CD4-positive, alpha-beta T cell treated with Interleukin-10 for 1 hour (primary cell): ENCODE results near the gene SLC25A6.
A peak's percentile ranks its signal among the peaks of the same experiment; 100 is the strongest.
"Not testable (repeated sequence)": the region's sequence is repeated elsewhere in the genome, so short reads cannot be mapped to it uniquely, and the experiment has no call there.

ENCODE experiments used
- DNase-seq: peaks from one replicate; pipeline ENCODE4 v3.0.0-alpha.2; 2020

SLC25A6 gene

DNA sequence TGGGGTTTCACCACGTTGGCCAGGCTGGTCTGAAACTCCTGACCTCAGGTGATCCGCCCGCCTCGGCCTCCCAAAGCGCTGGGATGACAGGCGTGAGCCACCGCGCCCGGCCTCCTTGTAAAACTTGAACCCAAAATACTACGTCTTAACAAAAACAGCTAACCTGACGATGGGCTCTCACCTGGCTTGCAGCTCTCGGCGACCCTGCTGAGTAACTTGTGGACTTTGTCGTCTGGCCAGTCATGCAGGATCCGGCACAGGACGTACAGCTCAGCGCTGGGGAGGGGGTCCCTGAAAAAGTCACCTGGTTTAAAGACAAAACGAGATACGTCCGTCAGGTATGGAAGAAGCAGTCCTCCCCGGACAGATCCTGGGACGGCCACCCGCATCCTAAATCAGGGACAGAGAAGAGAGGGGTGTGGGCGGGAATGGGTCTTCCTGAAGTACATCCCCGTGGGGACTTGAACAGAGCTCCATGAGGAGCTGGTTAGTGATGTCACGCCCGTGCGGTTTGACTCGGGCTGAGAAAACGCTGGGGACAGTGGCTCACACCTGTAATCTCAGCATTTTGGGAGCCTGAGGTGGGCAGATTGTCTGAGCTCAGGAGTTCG, 20.7 kb upstream of the SLC25A6 start:
- DNase-seq: no peak

DNA sequence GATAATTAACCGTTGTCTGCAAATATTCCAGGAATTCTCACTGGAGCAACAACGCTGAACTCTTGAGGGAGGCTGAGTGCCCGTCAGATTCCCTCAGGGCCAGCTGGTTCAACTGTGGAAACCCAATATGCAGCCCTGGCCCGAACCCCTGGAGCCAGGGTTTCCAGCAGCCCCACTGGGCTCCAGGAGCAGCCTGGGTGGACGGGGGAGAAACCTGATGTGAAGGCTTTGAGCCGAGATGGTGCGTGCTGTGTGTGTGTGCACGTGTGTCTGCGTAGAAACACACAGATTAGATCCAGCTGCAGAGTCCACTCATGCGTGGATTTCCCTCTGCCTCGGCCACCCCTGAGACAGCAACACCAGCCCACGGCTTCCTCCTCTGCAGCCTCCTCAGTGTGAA, 19.4 kb upstream of the SLC25A6 start:
- no peak for DNase-seq

DNA sequence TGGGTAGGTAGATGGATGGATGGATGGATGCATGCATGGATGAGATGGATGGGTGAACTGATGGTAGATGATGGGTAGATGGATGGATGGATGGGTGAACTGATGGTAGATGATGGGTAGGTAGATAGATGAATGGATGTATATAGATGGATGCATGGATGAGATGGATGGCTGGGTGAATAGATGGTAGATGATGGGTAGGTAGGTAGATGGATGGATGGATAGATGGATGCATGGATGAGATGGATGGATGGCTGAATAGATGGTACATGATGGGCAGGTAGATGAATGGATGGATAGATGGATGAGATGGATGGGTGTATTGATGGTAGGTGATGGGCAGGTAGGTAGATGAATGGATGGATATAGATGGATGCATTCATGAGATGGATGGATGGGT, 15.1 kb upstream of the SLC25A6 start:
- DNase-seq: no peak

DNA sequence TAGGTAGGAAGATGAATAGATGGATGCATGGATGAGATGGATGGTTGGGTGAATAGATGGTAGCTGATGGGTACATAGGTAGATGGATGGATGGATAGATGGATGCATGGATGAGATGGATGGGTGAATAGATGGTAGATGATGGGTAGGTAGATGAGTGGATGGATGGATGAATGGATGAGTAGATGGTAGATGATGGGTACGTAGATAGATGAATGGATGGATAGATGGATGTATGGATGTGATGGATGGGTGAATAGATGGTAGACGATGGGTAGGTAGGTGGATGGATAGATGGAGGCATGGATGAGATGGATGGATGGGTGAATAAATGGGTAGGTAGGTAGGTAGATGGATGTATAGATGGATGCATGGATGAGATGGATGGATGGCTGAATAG, 13.9 kb upstream of the SLC25A6 start:
- not testable (repeated sequence) for DNase-seq

DNA sequence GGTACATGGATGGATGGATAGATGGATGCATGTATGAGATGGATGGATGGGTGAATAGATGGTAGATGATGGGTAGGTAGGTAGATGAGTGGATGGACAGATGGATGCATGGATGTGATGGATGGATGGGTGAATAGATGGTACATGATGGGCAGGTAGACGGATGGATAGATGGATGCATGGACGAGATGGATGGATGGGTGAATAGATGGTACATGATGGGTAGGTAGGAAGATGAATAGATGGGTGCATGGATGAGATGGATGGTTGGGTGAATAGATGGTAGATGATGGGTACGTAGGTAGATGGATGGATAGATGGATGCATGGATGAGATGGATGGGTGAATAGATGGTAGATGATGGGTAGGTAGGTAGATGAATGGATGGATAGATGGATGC, 12.0 kb upstream of the SLC25A6 start:
- not testable (repeated sequence) for DNase-seq

DNA sequence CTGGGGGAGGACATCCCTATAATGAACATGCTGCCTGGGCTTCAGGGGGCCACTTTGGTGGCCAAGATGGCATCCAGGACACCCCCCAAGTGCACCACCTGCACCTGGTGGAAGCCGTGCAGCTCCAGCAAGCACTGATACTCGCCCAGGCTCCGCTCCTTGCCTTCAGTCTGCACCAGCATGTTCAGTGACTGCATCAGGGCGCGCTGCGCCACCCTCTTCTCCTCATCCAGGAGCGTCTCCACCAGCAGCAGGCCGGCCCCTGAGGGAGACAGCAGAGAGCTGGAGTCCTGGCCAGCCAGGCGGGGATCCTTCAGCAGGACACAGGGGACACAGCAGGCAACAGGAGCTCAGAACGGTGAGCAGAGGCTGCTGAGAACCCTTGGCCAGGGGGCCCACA, 11.3 kb upstream of the SLC25A6 start:
- no peak for DNase-seq

DNA sequence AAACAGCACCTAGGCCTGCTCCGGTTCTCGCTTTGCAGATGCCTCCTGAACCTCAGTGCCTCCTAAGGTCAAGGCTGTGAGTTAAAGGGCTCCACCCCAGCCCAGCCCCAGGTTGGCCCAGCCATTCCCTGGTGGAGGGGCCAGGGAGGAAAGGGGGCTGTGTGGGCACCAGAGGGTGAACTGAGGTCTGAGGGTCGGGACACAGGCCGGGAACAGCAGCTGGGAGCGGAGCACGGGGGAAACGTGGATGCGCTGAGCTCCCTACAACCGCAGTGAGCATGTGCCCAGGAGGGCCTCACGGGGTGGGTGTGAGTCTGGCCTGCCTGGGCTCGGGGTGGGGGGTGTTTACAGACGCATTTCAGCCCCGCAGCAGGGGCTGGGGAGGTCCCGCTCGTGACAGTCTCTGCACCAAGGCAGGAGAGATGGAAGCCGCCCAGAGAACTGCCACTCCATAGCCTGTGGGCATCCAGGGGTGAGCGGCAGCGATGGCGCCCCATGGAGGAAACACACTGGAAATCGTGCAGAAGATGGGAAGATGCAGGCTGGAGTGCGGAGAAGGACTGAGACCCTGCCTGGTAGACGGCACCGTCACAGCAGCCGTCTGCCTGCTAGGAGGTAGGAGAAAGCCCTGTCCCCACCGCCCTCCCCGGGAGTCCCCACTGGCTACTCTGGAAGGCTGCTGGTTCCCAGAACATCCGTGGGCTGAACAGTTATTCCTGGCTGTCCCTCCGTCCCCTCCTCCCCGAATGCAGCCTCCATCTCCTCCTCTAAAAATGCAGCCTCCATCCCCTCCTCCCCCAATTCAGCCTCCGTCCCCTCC, 9.9 kb upstream of the SLC25A6 start:
- DNase-seq: no peak

DNA sequence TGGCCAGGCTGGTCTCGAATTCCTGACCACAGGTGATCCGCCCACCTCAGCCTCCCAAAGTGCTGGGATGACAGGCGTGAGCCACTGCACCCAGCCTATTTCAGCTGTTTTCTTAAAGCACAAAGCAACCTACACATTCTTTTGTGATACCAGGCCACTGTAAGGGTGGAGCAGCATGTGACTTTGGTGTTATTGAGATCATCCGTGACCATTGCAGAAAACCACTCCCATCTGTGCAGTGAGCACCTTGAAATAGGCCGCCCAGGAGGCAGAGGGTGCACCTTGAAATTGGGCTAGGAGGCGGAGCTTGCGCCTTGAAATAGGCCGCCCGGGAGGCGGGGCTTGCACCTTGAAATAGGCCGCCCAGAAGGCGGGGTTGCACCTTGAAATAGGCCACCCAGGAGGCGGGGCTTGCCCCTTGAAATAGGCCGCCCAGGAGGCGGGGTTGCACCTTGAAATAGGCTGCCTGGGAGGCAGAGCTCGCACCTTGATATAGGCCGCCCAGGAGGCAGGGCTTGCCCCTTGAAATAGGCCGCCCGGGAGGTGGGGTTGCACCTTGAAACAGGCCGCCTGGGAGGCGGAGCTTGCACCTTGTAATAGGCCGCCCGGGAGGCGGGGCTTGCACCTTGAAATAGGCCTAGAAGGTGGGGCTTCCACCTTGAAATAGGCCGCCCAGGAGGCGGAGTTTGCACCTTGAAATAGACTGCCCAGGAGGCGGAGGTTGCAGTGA, 9.0 kb upstream of the SLC25A6 start:
- no peak for DNase-seq

DNA sequence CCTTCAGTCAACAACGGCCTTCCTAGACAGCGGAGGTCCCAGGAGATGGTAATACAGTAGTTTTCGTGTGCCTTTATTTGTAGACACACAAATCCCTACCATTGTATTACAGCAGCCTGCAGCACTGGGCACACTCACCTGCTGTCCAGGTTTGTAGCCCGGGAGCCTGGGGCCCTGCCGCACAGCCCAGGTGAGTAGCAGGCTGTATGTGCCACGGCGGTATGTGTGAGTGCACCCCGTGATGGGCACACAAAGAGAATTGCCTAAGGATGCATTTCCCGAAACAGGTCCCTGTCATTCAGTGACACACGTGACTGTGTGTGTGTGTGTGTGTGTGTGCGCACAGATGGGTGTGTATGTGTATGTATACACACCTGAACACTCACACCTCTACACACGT, 8.1 kb upstream of the SLC25A6 start:
- no peak for DNase-seq

DNA sequence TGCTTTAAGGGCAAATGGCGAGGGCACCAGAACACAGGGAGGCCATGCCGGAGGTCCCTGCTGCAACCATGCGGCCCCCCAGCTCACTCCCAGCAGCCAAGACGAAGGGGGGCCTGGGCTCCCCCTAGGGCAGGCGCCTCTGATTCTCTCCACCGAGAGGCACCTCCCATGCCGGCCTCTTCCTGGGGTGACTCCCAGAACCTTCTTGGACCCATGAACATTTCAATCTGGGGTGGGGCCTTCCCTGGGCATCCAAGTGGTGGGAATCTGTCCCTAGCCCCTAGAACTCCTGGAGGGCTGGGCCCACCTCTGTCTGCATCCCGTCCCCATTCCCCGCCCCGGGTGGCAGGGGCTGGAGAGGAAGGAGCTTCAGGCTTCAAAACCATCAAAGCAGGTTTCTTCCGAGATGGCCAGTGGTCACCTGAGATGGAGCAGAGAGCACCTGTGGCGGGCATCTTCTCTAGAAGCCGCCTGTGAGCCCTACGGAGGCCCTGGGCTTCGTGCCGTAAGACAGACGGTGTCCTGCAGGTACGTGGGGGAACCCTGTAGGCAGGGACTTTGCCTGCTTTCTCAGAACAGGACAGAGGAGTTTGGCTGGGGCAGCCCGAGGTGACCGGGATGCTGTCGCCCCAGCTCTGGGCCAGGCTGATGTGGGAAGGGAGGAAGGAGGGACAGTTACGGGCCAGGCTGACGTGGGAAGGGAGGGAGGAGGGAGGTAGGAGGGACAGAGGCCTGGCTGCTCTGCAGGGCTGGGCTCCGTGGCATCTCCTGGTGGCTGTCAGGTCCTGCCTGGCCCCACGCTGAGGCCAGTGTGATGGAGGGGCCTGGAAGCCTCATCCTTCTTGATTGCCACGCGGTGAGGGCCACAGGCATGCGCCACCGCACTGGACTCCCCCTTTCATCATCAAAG, 6.8 kb upstream of the SLC25A6 start:
- DNase-seq: no peak

DNA sequence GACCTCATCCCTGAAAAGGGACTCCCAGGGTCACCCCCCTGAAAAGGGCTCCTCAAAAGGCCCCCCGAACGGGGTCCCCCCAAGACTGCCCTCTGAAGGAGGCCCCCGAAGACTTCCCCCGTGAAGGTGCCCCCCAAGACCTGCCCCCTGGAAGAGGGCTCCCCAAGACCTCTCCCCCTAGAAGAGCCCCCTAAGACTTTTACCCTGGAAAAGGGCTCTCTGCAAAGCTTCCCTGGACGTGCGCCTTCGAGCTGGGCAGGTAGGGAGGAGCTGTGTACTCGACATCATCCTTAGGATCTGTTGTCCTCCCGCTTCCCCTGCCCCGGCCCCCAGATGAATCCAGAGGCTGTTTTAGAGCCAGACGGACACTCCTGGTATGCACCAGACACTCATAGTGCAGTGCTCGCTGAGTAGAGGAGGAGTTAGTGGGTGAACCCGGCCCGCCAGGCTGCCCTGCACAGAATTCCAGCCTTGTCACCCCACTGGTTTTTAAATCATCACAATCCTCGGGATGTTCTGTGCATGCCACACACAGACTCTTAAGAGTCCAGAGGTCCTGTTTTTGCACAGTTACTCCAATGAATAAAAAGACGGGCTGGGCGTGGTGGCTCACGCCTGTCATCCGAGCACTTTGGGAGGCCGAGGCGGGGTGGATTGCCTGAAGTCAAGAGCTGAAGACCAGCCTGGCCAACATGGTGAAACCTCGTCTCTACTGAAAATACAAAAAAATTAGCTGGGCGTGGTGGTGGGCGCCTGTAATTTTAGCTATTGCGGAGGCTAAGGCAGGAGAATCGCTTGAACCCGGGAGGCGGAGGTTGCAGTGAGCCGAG, 5.7 kb upstream of the SLC25A6 start:
- no peak for DNase-seq

DNA sequence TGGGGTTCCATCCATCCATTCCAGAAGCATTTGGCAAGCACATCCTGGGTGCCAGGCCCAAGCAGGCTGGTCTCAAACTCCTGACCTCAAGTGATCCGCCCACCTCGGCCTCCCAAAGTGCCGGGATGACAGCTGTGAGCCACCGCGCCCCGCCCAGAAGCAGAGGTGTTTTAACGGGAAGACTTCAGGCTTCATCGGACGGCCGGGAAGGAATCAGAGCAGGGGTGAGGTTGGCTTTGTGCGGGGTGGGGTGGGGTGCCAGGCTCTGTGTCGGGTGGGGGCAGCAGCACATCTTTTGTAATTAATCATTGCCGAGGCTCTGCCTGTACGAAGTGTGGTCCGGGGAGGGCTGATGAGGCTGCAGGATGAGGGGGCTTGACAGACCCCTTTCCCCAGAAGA, 5.1 kb upstream of the SLC25A6 start:
- no peak for DNase-seq

DNA sequence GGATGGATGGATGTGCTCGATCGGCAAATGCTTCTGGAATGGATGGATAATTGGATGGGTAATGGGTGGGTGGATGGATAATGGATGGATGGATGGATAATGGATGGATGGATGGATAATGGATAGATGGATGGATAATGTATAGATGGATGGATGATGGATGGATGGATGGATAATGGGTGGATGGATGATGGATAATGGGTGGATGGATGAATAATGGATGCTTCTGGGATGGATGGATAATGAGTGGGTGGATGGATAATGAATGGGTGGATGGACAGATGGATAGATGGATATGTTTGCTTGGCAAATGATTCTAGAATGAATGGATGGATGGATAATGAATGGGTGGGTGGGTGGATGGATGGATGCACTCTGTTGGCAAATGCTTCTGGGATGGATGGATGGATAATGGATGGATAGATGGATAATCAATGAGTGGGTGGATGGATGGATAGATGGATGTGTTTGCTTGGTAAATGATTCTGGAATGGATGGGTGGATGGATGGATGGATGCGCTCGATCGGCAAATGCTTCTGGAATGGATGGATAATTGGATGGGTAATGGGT, 3.8 kb upstream of the SLC25A6 start:
- DNase-seq: no peak

DNA sequence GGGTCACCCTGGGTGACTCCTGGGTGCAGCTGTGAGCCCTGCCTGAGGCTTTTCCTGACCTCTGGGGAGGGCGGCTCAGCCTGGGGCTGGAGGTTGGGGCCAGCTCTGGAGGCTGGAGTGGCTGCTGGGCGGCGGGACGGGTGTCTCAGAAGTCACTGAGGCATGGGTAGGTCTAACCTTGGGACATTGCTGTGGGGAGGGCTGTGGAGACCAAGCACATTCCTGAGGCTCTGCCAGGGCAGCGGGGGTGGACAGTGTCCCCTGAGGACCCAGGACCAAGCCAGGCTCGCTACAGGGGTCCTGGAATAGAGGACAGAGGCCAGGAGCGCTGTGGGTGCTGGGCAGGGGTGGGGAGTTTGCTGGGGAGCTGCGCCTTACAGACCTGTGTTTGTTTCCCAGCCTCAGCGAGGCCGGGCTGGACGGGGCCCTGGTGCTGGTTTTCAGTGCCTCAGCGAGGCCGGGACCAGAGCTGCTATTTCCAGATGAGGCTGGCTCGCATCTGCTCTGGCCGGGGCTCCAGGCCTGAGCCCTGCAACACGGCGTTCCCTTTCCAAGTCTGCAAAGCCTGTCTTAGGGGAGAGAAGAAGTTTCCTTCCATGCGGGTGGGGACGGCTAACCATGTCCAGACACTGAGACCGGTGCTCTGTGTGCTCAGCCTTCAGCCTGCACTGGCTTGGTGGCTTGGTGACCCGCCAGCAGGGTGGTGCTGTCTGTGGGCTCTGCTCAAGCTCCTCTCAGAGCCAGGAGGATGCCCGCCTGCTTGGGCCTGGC, 3.0 kb upstream of the SLC25A6 start:
- no peak for DNase-seq

DNA sequence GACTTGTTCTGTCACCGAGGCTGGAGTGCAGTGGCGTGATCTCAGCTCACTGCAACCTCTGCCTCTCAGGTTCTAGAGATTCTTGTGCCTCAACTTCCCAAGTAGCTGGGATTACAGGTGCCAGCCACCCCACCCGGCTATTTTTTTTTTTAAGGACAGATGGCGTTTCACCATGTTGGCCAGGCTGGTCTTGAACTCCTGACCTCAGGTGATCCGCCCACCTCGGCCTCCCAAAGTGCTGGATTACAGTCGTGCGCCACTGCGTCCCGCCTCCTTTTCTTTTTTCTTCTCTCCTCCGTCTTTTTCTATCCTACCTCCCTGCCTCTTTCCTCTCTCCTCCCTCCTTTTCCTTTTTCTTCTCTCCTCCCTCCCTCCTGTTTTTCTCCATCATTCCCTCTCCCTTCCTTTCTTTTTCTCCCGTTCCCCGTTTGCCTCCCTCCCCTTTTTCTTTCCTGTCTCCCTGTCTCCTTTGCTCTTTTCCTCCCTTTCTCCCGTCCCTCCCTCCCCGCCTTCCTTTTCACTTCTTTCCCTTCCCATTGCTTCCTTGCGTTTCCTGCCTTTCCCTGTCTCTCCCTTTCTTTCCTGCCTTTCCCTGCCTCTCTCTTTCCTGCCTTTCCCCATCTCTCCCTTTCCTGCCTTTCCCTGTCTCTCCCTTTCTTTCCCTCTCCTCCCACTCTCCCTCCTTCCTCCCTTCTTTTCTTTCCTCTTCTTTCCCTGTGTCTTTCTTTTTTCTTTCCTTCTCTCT, 2.1 kb upstream of the SLC25A6 start:
- DNase-seq: no peak

DNA sequence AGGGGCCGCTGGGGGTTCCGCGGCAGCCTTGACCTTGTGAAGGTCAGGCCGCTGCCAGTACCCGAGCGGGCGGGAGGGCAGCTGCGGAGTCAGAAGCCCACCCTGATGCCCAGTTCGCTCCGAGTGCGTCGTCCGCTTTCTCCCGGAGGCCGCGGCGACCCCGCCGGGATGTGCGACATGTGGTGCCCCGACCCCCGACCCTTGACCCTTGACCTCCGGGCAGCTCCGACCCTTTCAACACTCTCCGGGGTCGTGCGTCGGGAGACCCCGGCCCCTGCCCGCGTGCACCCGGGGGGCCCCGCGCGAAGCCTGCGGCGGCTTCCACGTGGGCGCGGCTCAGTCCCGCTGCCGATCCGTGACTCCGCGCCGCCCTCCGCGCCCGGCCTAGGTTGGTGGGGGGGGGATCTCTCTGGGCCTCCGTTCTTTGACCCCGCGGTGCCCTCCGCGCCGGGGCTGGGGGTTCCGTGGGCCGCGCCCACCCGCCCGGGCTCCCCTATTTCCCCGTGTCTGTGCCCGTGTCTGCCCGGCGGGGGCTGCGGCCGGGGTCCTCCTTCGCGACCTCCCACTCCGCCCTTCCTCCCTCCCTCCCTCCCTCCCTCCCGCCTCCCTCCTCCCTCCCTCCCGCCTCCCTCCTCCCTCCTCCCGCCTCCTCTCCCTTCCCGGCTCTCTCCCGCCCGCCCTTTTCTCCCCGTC, 609 bp upstream of the SLC25A6 start:
- DNase-seq: no peak

DNA sequence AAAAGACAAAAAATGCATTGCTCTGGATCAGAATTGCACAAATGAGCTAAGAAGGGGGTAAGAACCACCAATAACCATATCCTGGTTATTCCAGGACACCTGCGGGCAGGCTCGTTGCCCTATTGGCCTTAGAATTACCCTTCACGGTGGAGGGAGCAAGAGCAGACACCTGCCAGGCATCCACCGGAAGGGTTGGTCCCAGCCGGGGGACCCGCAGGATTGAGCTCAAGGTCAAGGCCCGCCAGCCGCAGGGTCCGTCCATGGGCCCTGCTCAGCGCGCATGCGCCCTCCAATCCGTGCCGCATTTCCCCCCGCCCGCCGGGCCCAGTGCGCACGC, 575 bp downstream of the SLC25A6 start:
- DNase-seq: peak; percentile 93

DNA sequence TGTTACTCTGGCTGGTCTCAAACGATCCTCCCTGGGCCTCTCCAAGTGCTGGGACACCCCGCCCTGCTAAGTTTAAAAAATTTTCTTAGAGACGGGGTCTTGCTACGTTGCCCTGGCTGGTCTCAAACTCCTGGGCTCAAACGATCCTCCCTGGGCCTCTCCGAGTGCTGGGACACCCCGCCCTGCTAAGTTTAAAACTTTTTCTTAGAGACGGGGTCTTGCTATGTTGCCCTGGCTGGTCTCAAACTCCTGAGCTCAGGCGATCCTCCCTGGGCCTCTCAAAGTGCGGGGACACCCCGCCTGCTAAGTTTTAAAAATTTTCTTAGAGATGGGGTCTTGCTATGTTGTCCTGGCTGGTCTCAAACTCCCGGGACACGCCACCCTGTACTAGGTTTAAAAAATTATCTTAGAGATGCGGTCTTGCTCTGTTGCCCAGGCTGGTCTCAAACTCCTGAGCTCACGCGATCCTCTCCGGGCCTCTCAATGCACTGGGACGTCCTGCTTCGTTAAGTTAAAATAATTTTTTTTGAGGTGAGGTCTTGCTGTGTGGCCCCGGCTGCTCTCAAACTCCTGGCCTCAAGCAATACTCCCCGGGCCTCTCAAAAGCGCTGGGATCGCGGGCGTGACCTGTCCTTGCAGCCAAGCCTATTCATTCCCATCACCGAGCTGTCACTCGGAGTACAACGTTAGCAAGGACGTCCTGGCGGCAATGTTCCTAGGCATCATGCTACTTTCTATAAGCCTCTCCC, 1.1 kb downstream of the SLC25A6 start:
- DNase-seq: no peak

DNA sequence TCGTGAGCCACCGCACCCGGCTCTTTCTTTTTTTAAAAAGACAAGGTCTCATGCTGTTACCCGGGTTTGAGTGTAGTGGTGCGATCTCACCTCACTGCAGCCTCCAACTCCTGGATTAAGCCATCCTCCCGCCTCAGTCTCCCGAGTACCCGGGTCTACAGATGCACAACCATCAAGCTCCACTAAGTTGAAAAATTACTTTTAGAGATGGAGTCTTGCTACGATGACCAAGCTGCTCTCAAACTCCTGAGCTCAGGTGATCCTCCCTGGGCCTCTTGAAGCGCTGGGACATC, 2.0 kb downstream of the SLC25A6 start:
- no peak for DNase-seq
